ENCODE data around the gene TIMMDC1. TPM values are rescaled to one million over a fixed set of nuclear protein-coding genes. Genes with fewer than 3 reads are reported as not detected.

The TIMMDC1 gene
- total RNA-seq, 1 donor from 2014 or later: 91.7 TPM

- Histone ChIP-seq H3K4me1 (no peaks in the 10 kb centered on the region), H3K9me3 (ENCODE audit: low read depth) (no peaks in the 10 kb centered on the region), H3K4me2 (no peak overlapping the region), H3K9ac (no peak overlapping the region), H3F3A (ENCODE audit: low read depth) (peaks cover 2% of the 10 kb centered on the region), H3K36me3 (peaks cover 5% of the 10 kb centered on the region), H3K79me2 (ENCODE audit: low read depth) (no peaks in the 10 kb centered on the region), H3K27me3 (no peaks in the 10 kb centered on the region), H3K27ac (no peak overlapping the region), H4K20me1 (ENCODE audit: low read depth) (no peaks in the 10 kb centered on the region), H2AFZ (replicated peaks) (no peak overlapping the region), H3K4me3 (no peak overlapping the region)
- Mint-ChIP-seq H3K9me3 (no peaks in the 10 kb centered on the region), H3K36me3 (peaks cover 2% of the 10 kb centered on the region), H3K4me3 (no peak overlapping the region), H3K4me1 (no peaks in the 10 kb centered on the region), H3K27ac (no peak overlapping the region), H3K27me3 (ENCODE audit: insufficient read depth, low read depth) (no peaks in the 10 kb centered on the region)
- no peak for DNase-seq (ENCODE audit: low spot score)
- TF ChIP-seq CTCF (IDR thresholded peaks at IDR 0.05): no peak
- no peak for TF ChIP-seq EZH2 (IDR thresholded peaks at IDR 0.05)
- no peak for TF ChIP-seq EZH2phosphoT487 (IDR thresholded peaks at IDR 0.05)
Measured at GRCh38 chr3:119485563-119485962, 12.8 kb upstream of the TIMMDC1 start.

GRCh38 chr3:119490153-119490552 lies 8.2 kb upstream of the TIMMDC1 start:
- Mint-ChIP-seq H3K4me3 (no peak overlapping the region), H3K9me3 (no peaks in the 10 kb centered on the region), H3K27ac (no peak overlapping the region), H3K36me3 (peaks cover 7% of the 10 kb centered on the region), H3K27me3 (ENCODE audit: insufficient read depth, low read depth) (no peaks in the 10 kb centered on the region), H3K4me1 (no peaks in the 10 kb centered on the region)
- Histone ChIP-seq H3K9ac (no peak overlapping the region), H3K9me3 (ENCODE audit: low read depth) (no peaks in the 10 kb centered on the region), H3K79me2 (ENCODE audit: low read depth) (no peaks in the 10 kb centered on the region), H3K4me1 (no peaks in the 10 kb centered on the region), H3F3A (ENCODE audit: low read depth) (peaks cover 2% of the 10 kb centered on the region), H3K4me2 (no peak overlapping the region), H4K20me1 (ENCODE audit: low read depth) (no peaks in the 10 kb centered on the region), H2AFZ (replicated peaks) (no peak overlapping the region), H3K27ac (no peak overlapping the region), H3K27me3 (no peaks in the 10 kb centered on the region), H3K4me3 (no peak overlapping the region), H3K36me3 (peaks cover 3% of the 10 kb centered on the region)
- no peak for DNase-seq (ENCODE audit: low spot score)
- TF ChIP-seq EZH2phosphoT487 (IDR thresholded peaks at IDR 0.05) (no peak), EZH2 (IDR thresholded peaks at IDR 0.05) (no peak), CTCF (IDR thresholded peaks at IDR 0.05) (no peak)

- Histone ChIP-seq H3F3A (ENCODE audit: low read depth) (peaks cover 2% of the 10 kb centered on the region), H3K4me2 (no peak overlapping the region), H3K4me1 (no peaks in the 10 kb centered on the region), H3K9ac (no peak overlapping the region), H3K79me2 (ENCODE audit: low read depth) (no peaks in the 10 kb centered on the region), H3K36me3 (peaks cover 3% of the 10 kb centered on the region), H3K27ac (no peak overlapping the region), H3K27me3 (no peaks in the 10 kb centered on the region), H3K9me3 (ENCODE audit: low read depth) (no peaks in the 10 kb centered on the region), H3K4me3 (no peak overlapping the region), H4K20me1 (ENCODE audit: low read depth) (no peaks in the 10 kb centered on the region), H2AFZ (replicated peaks) (no peak overlapping the region)
- Mint-ChIP-seq H3K27ac (no peak overlapping the region), H3K4me3 (no peak overlapping the region), H3K4me1 (no peaks in the 10 kb centered on the region), H3K36me3 (peaks cover 7% of the 10 kb centered on the region), H3K9me3 (no peaks in the 10 kb centered on the region), H3K27me3 (ENCODE audit: insufficient read depth, low read depth) (no peaks in the 10 kb centered on the region)
- TF ChIP-seq CTCF (IDR thresholded peaks at IDR 0.05): no peak
- TF ChIP-seq EZH2phosphoT487 (IDR thresholded peaks at IDR 0.05): no peak
- no peak for DNase-seq (ENCODE audit: low spot score)
Measured at GRCh38 chr3:119492128-119492527, 6.2 kb upstream of the TIMMDC1 start.

Data from neural progenitor cell (in vitro differentiated cells).